ENCODE measurements around the gene RAI1. TPM values are rescaled to one million over a fixed set of nuclear protein-coding genes. Genes with fewer than 3 reads are reported as not detected.

Gene RAI1
- total and polyA plus RNA-seq, 2 of the 13 experiments (the other 11 are each of a cell fraction or from before 2014, with no cell fraction given) = 3.4 to 5.2 TPM

DNA sequence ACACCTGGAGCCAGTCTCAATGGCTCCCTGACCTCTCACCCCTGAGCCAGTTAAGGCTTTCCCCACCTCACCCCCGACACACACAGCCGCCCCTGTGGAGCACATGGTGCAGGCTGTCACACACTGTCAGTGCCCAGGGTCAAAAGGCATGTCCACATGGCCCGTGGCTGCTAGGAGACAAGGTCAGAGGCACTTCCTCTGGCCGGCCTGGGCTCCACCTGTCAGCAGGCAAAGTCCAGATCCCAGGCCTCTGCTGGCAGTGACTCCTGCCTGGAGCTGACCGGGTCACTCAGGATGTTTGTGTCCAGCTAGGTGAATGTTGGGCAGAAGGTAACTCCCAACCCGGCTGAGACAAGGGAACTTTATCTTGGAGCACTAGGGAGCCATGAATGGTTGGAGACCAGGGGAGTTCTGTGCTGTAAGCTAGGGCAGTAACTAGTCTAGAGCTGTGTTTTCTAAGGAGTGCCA, 149.5 kb downstream of the RAI1 start (continued):
- TF ChIP-seq ZBTB26 (CRISPR knock-in tag; IDR thresholded peaks at IDR 0.05; ENCODE audit: borderline replicate concordance) = peak; percentile 79
- TF ChIP-seq, protein P1, sequence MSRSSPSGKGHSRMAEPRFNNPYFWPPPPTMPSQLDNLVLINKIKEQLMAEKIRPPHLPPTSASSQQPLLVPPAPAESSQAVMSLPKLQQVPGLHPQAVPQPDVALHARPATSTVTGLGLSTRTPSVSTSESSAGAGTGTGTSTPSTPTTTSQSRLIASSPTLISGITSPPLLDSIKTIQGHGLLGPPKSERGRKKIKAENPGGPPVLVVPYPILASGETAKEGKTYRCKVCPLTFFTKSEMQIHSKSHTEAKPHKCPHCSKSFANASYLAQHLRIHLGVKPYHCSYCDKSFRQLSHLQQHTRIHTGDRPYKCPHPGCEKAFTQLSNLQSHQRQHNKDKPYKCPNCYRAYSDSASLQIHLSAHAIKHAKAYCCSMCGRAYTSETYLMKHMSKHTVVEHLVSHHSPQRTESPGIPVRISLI (CRISPR knock-in tag; IDR thresholded peaks at IDR 0.05; ENCODE audit: borderline replicate concordance) = no peak
- 0 out of 2 replicates have a peak, but pooled peaks have one; percentile 55 for TF ChIP-seq RELA (CRISPR knock-in tag; IDR thresholded peaks at IDR 0.05)
- TF ChIP-seq ESRRA (CRISPR knock-in tag; IDR thresholded peaks at IDR 0.05; ENCODE audit: low read depth) = peak; percentile 99
- TF ChIP-seq PAX8 (CRISPR knock-in tag; IDR thresholded peaks at IDR 0.05; ENCODE audit: borderline replicate concordance) = no peak
- peak; percentile 78 for TF ChIP-seq RFX3 (CRISPR knock-in tag; IDR thresholded peaks at IDR 0.05)
- peak; percentile 72; the same call in 1 of the 2 replicates for TF ChIP-seq AHDC1 (CRISPR knock-in tag; IDR thresholded peaks at IDR 0.05; ENCODE audit: borderline replicate concordance)
- TF ChIP-seq ZSCAN21 (CRISPR knock-in tag; IDR thresholded peaks at IDR 0.05; ENCODE audit: borderline replicate concordance) = peak; percentile 88
- peak; percentile 78; the same call in 1 of the 2 replicates for TF ChIP-seq ZNF280D (CRISPR knock-in tag; IDR thresholded peaks at IDR 0.05)
- TF ChIP-seq NFRKB (IDR thresholded peaks at IDR 0.05) = no peak
- no peak for TF ChIP-seq HCFC1 (IDR thresholded peaks at IDR 0.05; ENCODE audit: low read depth, low read length)
- TF ChIP-seq KLF15 (CRISPR knock-in tag; IDR thresholded peaks at IDR 0.05; ENCODE audit: borderline replicate concordance) = no peak

Measured in HepG2 (cell line).